Measurements from ENCODE around the gene DNAAF5.

The DNAAF5 gene

DNA sequence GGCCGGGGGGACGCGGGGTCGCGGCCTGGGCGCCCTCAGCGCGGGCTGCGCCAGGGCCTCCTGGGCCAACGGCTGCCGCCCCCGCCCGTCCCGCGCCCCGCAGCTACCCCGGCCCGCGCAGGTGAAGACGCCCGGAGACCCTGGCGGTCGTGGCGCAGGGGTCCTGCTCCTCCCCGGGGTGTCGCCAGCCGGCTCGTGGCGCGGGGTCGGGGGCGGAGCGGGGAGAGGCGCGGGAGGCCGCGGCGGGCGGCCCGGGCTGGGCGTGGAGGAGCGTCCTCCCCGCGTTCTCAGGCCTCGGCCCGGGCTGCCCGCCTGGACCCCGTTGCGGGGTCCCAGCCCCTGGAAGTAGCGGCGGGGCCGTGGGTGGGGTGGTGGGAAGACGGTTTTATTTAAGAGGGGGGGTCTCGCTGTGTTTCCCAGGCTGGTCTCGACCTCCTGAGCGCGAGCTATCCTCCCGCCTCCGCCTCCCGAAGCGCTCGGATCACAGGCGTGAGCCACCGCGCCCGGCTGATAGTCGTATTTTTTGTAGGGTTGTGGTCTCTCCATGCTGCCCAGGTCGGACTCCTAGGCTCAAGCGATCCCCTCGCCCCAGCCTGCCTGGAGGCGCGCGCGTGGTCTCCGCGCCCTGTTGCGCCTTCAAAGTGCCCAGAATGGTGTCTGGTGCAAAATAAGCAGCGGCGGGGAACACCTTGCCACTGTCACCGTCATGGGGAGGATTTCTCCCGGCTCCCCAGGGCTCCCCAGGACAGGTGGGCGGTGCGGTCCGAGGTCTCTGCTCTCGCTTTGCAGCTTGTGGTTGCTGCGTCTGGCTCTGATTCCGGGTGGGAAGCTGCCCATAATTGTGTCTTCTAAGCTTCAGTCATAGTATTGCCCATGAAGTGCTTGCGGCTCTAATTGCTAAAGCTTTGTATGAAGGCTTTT is 90.5 kb downstream of the DNAAF5 start:
- in situ Hi-C loops (cut with HindIII; ENCODE audit: low pct_ligation_motif_present, low pct_unique_long_range_greater_than_20kb, low sequenced_read_pairs), result no loop called here
- peak; percentile 38 for DNase-seq

DNA sequence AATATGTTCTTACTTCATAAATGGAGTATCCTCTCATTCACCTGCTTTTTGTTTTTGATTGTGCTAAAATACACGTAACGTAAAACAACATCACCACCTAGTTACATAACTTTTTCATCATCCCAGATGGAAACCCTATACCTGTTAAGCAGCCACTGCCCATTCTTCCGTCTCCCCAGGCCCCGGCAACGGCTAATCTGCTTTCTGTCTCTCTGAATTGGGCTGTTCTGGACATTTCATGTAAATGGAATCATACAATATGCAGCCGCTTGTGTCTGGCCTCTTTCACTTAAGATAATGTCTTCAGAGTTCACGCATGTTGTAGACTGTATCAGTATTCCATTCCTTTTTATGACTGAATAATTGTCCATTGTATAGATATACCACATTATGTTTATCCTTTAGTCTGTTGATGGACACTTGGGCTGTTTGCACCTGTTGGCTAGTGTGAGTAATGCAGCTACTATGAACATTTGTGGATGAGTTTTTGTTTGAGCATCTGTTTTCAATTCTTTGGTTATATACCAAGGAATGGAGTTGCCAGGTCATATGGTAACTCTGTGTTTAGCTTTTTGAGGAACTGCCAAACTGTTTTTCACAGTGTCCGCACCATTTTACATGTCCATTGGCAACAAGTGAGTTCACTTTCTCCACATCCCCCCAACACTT is 91.7 kb downstream of the DNAAF5 start:
- DNase-seq, result peak; percentile 64
- in situ Hi-C loops (cut with HindIII; ENCODE audit: low pct_ligation_motif_present, low pct_unique_long_range_greater_than_20kb, low sequenced_read_pairs), result no loop called here

DNA sequence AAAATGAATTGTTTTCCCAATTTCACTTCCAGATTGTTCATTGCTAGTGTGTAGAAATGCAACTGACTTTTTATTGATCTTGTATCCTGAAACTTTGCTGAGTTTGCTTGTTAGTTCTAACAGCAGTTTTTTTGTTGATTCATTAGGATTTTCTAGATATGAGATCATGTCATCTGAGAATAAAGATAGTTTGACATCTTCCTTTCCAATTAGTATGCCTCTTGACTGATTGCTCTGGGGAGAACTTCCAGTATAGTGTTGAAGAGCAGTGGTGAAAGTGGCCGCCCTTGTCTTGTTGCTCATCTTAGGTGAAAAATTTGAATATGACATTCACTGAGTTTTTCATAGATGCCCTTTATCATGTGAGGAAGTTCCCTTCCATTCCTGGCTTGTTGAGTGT is 93.8 kb downstream of the DNAAF5 start:
- in situ Hi-C loops (cut with HindIII; ENCODE audit: low pct_ligation_motif_present, low pct_unique_long_range_greater_than_20kb, low sequenced_read_pairs), result no loop called here
- DNase-seq, result no peak

DNA sequence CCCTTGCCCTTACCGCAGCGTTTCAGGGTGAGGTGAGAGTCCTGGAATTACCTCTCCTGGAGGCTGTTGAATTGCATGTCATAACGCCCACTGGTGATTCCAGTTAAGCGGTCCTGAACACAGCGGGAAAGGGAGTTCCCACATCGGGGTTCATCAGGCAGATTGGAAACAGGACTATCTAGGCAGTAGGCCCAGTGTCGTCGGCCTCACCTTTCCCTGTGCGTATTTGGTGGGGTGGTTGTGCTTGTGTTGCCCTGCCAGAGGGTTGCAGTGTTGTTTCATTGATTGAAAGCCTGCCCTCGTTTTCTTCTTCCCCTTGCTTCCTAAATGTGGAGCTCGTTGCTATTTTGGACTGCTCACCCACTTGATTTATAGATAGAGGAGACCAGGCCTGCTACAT is 95.2 kb downstream of the DNAAF5 start:
- no peak for DNase-seq
- in situ Hi-C loops (cut with HindIII; ENCODE audit: low pct_ligation_motif_present, low pct_unique_long_range_greater_than_20kb, low sequenced_read_pairs), result no loop called here

DNA sequence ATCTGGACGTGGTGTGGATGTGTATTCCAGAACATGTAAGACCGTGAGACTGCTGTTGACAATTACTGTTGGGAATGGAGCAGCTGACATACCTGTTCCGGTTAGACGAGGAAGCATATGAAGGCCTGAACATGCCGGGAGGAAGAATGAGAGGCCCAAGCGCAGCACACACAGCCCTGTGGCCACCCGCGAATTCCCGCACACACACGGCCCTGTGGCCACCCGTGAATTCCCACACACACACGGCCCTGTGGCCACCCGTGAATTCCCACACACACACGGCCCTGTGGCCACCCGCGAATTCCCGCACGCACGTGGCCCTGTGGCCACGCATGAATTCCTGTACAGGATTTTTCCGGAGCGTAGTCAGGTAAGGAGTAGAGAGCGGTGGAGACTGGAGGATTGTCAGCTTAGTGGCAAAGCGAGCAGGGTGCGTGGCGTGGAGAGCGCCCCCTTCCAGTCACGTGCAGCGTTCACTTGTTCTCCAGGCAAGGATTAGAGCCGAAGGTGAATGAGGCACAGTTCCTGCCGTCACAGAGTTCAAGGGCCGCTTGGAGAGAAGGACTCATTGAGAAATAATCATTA is 96.3 kb downstream of the DNAAF5 start:
- no peak for DNase-seq
- in situ Hi-C loops (cut with HindIII; ENCODE audit: low pct_ligation_motif_present, low pct_unique_long_range_greater_than_20kb, low sequenced_read_pairs), result no loop called here

DNA sequence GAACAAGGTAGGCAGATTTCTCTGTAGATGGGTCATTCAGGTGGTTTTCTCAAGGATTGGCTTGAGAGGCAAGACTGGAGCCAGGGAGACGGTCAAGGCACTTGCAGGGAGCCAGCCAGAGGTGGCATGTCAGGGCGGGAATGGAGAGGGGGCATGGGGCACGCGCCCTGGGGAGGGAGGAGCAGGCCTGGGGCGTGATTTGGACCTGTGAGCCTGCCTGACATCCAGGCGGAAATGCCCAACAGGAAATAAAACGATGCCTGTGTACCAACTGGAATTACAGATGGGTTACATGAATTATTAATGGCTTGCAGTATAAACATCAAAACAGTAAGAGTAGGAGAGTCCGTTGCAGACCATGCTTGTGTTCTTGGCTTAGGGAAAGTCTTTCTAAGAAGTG is 97.2 kb downstream of the DNAAF5 start:
- in situ Hi-C loops (cut with HindIII; ENCODE audit: low pct_ligation_motif_present, low pct_unique_long_range_greater_than_20kb, low sequenced_read_pairs), result no loop called here
- no peak for DNase-seq

DNA sequence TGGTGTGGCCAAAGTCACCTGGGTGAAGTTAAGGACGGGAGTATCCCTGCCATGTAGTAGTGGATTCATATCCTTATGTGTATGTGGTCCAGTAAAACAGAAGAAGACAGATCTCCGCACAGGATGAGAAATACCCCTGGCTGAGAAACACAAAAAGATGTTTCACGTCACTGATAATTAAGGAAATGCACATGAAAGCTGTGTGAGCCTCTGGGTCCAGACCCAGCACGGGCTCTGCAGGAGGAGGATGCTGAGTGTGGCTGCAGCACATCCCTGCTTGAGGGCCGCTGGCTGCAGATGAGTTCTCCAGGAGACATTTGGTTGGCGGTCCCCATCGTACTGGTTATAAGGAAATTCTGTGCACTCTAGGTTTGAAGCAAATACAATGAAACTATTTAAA is 97.6 kb downstream of the DNAAF5 start:
- in situ Hi-C loops (cut with HindIII; ENCODE audit: low pct_ligation_motif_present, low pct_unique_long_range_greater_than_20kb, low sequenced_read_pairs), result no loop called here
- no peak for DNase-seq

DNA sequence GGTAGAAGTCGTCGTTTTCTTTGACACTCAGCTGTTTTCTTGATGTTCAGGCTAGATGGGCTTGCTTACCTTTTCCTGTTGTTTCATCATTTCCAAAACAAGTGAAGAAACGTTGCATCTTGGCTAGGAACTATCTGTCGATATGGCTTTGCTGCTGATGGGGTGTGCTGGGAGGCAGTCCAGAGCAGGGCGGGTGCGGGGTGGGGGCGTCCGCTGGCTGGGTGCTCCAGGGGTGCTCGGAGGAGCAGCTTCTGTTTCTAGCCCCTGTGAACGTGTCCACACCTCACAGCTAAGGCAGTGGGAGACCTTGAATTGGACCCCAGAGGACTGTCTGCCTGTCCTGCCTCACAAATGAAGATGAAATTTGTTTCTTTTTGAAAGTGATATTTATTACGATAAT is 98.2 kb downstream of the DNAAF5 start:
- no peak for DNase-seq

DNA sequence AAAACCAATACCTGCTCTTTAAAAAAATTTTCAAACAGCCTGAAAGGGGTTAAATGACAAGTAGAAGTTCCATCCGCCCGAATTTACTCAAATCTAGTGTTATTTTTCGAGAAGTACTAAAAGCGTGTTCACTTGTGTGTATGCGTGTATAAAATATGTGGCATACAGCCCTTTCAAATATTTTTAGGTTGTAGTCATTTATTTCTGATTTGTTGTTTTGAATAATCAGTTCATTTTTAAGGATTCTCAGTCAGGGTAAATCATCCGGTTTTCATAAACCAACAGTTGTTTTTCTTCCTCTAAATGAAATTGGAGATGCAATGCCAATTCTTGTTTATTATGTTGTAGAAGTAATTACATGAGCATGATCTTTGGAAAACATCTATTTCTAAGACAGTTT is 98.9 kb downstream of the DNAAF5 start:
- DNase-seq, result no peak

More for the DNA sequence above, 98.2 kb downstream of the DNAAF5 start:
- in situ Hi-C loops (cut with HindIII; ENCODE audit: low pct_ligation_motif_present, low pct_unique_long_range_greater_than_20kb, low sequenced_read_pairs), result no loop called here

DNA sequence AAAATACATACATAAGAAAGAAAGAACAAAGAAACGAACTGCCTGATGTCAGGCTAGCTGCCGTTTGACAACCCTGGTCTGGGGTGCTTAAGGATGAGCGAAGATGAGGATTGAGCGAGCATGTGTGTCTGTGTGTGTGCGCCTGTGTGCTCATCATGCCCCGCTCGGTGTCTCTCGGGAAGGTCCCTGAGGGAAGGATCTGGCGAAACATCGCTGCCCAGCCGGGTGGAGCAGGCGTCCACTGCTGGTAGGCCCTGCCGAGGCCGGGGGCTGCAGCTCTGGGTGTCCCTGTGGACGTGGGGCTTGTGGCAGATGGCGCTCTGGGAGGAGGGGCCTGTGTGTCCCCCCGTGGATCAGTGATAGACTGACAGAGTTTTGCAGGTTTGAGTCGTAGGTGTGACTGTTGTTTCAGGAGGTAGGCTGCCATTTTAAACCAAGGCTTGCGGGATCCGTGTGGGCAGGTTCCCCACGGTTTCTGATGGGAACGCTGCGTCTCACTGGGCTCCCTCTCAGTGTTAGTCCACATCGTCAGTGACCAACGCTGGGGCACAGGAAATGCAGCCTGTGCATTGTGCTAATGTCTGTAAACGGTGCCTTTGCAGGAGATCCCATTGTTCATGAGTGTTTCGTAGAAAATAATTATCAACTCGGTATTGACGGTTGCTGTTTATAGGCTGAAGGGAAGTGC is 99.9 kb downstream of the DNAAF5 start:
- in situ Hi-C loops (cut with HindIII; ENCODE audit: low pct_ligation_motif_present, low pct_unique_long_range_greater_than_20kb, low sequenced_read_pairs), result no loop called here
- DNase-seq, result no peak

More for the DNA sequence above, 98.9 kb downstream of the DNAAF5 start:
- in situ Hi-C loops (cut with HindIII; ENCODE audit: low pct_ligation_motif_present, low pct_unique_long_range_greater_than_20kb, low sequenced_read_pairs), result no loop called here

DNA sequence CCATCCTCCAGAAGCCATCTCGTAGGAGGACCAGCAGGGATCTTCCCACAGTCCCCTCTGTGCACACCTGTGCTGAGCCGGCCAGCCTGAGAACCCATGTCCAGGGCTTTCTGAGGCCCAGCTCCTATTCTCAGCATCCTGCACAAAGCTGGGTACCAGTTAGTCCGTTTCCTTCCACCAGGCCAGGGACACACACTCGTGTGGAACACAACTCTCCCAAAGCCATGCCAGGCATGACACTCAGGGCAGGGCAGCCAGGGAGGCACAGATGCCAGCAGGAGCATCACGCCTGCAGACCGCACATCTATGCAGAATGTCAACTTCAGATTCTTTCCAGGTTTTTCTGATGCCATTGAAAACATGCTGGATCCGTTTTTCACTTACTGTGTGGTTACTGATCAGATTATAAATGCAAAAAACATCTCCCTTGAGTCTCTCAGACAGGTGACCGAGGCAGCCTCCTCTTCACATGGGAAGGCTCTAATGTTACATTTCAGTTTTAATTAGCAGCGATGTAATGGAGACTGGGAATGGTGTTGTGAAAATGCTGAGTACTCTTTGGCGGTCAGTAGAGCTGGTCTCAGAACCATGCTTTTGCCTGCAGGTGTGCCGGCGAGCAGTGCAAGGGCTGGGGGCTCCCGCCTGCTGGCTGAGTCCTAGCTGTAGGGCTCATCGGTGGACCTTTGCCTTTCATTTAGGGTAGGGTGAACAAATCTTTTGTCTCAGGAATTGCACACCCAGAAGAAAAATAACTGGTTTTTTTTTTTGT is 102.5 kb downstream of the DNAAF5 start:
- DNase-seq, result no peak
- in situ Hi-C loops (cut with HindIII; ENCODE audit: low pct_ligation_motif_present, low pct_unique_long_range_greater_than_20kb, low sequenced_read_pairs), result no loop called here

DNA sequence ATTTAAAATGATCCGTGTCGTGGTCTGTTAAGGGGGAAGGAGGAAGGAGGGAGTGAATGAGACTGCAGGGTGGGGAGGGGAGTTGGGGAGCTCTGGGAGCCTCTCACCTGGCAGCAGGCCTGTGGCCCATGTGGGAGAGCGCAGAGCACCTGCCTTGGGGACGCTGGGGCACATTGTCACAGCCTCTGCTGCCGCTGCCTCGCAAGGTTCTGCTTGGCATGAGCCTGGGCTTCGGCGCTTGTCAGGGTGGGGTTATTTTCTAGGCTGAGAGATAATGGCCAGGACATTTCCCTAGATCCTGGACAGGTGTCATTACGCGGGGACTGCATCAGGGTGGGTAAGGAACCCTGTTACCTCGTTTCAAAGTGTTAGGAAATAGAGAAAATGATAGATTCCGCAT is 103.6 kb downstream of the DNAAF5 start:
- in situ Hi-C loops (cut with HindIII; ENCODE audit: low pct_ligation_motif_present, low pct_unique_long_range_greater_than_20kb, low sequenced_read_pairs), result no loop called here
- DNase-seq, result no peak

DNA sequence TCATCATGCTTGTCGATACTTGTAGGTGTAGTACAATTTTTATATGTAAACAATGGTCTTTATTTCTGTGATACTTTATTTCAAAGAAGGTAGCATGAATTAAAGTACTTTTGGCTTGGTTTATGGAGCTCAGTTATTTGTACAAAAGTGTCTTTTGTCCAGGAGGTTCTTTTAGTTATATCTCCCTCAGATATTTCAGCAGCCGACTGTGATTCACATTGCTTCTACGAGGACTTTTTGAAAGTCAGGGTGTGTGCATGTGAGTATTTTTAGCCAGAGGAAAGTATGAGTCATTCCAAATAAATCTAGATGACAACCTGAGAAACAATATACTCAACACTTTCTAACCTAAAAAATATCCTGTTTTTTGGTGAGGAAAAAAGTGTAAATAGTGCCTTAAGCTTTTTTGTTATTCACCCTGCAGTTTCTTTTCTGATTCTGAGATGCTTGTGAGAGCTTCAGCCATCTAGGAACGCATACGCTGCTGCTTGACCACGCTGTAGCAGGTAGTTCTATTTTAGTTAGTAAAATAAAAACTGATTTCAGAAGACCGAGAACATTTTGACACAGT is 105.2 kb downstream of the DNAAF5 start:
- peak; percentile 86 for DNase-seq
- in situ Hi-C loops (cut with HindIII; ENCODE audit: low pct_ligation_motif_present, low pct_unique_long_range_greater_than_20kb, low sequenced_read_pairs), result no loop called here

DNA sequence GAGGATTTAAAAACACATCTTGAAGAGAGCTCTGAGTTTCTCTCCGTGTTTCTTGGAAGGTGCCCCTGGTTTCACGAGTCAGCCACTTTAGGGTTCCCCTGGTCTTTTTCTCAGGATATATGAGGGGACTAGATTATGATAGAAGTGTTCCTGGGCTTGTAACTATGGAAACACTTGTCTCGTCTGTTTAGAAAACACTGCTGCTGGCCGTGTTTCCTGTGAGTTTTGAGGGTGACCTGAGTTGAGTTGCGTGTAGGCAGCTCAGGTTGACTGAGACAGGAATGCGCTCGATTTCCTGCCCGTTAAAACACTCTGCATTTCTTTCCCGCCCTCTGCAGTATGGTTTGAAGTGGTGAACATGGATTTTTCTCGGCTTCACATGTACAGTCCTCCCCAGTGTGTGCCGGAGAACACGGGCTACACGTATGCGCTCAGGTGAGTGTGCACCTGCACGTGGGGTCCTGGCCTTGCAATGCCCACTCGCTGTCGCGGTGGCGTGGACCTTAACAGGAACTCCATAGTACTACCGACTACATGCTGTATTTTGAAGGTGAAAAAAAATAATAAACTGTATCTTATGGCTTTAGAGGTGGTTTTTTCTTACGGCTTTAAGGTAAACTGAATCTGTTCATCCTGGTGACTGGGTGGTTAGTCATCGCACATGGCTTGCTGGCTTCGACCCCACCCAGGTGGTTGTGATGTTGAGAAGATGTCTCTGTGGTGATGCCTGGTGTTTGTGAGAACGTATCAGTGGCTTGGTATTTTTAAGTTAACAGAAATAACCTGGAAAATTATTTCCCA is 105.9 kb downstream of the DNAAF5 start, which contains the start of gene SUN1:
Gene SUN1 (plus strand): TSS at position 310 of the 801 bp plus-strand sequence. CDS start 49 bp downstream, at position 359.
- peak; percentile 72 for DNase-seq
- in situ Hi-C loops (cut with HindIII; ENCODE audit: low pct_ligation_motif_present, low pct_unique_long_range_greater_than_20kb, low sequenced_read_pairs), result no loop called here

DNA sequence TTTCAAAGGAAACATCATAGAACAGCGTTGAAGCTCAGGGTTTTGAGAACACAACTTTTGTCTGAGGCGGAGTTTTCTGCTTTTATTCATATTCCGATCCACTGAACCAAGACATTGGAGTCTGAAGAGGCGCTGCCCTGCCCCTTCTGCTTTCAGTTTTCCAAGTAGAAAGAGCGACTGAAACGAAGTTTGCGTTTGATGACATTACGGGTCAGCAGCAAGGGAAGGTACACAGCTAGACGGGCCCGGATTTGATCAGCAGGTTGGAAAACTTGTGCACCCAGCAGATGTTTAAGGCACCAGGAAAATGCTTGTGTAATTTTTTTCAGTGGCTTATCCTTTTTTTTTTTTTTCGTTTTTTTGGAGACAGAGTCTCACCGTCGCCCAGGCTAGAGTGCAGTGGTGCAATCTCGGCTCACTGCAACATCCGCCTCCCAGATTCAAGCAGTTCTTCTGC is 106.5 kb downstream of the DNAAF5 start:
- DNase-seq, result no peak
- in situ Hi-C loops (cut with HindIII; ENCODE audit: low pct_ligation_motif_present, low pct_unique_long_range_greater_than_20kb, low sequenced_read_pairs), result no loop called here

DNA sequence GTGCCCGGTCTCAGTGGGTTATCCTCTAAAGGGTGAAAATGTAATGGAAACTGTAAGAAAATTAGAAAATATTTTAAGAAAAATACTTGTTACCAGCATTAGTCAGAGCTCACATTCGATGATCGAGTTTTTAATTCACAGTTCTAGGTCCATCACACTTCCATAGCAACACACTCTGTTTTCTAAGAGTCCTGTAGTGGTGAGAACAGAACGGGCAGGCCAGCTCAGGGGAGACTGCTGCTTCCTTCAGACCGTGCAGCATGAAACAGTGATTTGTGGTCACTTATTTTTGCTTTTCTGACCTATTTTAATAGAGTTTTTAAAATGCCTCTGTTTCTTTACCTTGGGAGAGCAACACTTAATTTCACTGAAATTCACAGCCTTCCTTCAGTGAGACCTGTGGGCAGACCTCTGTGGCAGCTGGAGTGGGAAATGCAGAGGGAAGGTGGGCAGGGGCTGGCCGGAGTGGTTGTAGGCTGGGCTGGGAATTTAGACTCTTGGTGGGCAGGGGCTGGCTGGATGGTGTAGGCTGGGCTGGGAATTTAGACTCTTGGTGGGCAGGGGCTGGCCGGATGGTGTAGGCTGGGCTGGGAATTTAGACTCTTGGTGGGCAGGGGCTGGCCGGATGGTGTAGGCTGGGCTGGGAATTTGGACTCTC is 107.2 kb downstream of the DNAAF5 start:
- DNase-seq, result no peak
- in situ Hi-C loops (cut with HindIII; ENCODE audit: low pct_ligation_motif_present, low pct_unique_long_range_greater_than_20kb, low sequenced_read_pairs), result no loop called here

DNA sequence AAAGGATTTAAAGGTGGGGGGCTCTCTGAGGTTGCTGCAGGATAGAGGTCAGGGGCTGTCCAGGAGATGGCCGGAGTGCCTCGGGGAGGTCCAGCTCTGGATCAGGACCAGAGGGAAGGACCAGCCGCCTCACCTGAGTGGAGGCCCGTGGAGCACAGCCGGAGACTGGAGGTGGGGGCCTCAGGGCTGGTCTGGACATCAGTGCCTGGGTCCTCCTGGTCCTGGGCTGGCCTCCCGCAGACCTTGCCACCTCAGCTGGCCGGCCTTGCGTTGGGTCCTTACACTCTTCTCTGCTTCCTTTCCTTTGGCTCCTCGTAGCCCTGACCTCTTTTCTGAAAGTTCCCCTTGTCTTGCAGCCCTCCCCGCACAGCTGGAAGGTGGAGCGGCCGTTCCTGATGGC is 107.8 kb downstream of the DNAAF5 start:
- in situ Hi-C loops (cut with HindIII; ENCODE audit: low pct_ligation_motif_present, low pct_unique_long_range_greater_than_20kb, low sequenced_read_pairs), result no loop called here
- no peak for DNase-seq
